DMS53 treated with DMSO at 0.1 percent for 48 hours (cell line): ENCODE data around the gene ADCY3.

Experiments
- DNase-seq: peaks from one replicate; lab custom pipeline; 2025; ENCODE audit not compliant: unreplicated experiment; lab: John Stamatoyannopoulos, UW

The ADCY3 gene

DNA sequence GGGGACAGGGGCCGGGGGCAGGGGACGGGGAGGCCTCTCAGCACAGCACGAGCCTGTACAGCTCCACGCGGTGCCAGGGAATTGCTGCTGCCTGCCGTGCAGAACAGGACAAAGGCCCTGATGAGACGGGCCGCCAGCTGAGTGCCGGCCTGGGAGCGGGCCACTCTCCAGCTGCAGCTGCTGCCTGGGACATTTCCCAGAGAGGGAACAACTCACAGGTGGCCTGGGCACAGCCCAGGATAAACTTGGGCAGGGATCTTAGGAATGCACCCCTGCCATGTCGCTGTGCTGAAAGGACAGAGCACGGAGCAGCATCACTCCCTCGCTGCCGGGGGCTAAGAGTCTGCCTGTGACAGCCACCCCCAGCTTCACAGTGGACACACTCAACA, 88.0 kb downstream of the ADCY3 start:
- no peak for DNase-seq

DNA sequence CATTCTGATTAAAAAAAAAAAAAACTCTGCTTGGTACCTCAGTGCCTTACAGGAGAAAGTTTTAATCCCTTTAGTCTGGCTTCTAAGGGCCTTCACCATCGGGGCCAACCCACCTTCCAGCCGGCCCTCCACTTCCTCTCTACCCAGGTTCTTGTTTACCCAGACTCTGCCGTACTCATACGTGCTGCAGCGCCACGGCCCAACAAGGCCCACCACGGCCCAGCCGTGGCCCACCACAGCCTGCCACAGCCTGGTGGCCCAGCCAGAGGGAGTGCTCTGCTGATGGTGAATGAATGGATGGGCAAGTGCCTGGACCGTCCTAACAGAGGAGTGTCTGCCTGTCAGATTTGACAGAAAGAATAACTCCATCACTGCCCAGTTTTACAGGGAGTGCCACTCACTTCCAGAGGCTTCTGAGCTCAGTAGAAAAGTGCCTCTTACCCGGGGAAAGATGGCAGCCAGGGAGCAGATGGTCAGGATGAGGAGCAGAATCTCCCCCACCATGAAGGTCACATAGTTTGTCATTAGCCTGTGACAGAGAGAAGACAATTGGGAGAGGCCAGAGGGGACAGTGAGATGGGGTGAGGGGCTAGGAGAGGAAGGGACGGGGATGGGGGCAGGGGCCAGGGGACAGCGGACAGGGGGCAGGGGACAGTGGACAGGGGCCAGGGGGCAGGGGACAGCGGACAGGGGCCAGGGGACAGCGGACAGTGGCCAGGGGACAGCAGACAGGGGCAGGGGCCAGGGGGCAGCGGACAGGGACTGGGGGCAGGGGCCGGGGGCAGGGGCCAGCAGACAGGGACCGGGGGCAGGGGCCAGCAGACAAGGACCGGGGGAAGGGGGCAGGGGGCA, 88.6 kb downstream of the ADCY3 start:
- DNase-seq = no peak

DNA sequence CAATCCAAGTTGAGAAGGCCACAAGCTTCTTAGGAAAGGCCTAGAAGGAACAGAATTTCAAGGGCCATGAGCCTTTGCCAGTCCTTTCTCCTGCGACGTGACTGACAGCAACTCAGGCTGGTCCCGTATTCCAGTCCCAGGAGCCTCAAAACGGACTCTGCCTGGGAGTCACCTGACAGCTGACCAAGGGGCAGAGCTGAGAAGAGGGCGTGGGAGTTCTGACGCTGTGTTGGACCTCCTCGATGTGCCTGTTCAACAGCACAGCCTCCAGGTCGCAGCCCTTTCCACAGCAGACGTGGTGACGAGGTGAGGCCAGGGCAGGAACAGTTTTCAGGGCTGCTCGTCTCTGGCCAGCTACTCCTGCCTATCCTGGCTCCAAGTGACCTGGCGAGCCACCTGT, 89.3 kb downstream of the ADCY3 start:
- DNase-seq = no peak

DNA sequence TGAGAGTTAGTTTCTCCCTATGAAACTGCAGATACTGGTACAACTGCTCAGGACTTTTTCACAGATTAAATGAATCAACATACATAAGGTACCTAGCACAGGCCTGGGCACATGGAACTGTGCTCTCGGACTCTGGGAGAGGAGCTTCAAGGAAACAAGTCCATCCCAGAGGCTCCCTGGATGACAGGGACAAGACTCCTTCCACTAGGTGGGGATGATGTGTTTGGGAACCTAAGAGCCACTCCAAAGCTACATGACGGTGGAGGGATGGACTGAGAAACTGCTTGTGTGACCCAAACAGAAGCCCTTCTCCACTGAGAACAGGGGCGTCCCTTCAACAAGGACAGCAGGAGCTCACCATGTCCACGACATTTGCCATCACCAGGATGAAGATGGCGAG, 89.7 kb downstream of the ADCY3 start:
- DNase-seq = no peak

DNA sequence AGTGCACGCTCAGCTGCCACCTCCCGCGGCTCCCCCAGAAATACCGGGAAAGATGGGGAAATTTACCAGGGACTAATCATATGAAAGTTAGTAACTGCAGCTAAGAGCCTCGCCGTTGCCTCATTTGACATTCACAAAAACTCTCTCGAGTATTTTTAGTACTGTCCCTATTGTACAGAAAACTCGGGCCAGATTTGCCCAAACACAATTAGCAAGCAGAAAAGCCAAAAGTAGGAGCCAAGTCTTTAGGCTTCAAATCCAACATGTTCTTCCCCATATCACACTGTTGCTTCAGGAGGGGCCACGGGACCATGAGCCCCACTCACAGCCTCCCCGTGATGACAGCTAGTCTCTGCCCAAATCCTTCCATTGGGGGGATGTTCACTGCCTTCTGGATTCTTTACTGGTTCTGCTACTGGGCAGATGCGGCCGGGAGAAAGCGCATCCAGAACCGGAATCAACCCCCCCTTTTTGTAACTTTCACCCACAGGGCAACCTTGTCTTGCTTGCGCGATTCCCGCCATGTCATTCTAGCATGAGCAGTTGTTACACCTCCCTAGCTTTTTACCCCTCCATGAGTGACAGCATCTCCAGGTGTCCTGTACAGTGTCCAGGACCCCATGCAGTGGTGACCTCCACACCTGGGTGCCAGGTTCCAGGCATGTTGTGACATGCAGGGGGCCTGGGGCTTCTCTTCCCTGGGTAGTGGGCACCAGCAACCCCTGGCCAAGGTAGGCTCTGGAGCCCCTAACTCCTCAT, 91.6 kb downstream of the ADCY3 start:
- no peak for DNase-seq

DNA sequence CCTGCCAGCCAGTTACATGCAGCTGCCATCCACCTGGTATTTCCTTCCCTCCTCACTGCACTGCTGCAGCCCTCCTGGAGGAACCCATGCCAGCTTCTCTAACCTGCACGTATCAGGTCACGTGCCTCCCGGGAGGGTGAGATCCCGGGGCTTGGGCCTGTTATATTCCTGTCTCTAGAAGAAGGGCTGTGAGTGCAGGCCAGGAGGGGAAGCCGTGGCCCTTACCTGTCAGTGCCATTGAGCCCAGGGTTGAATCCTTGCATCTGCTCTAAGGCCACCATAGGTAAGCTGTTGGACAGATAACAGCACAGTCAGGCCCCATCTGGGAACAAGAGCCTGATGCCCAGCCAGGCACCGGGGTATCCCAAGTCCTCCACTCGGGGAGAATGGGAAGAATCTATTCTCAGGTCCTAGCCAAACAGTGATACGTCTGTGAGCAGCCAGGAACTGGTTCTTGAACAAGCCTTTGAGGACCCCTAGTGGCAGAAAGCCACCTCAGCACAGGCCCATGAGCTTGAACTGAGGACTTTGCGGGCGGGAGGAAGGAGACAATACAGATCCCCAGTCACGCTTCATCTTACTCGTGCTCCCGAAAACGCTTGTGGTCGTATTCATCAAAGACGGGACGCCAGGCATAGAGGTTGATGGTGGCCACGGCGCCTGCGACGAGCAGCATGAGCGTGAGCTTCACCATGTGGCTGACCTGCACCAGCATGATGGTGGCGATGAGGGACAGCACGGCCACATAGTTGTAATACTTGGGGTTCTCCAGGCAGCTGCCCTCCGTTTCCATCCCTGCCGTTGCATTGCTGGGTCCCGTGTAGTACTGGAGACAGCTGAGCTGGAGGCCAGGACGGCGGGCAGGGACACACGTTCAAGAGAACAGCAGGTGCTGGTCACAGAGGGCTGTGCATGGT, 92.5 kb downstream of the ADCY3 start:
- DNase-seq = peak; percentile 67

DNA sequence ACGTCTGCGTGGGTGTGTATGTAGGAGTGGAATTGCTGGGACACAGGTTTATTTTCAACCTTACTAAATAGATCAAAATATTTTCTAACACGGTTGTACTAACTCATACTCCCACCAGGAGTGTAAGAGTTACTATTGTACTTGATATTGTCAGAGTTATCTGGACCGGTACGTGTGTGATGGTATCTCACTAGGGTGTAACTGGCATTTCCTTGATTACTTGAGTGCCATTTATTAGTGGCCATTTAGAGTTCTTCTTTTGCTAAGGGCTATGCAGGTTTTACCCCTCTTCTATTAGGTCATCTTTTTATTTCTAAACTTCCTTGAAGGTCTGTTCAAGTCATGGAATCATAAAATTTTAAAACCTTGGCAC, 93.3 kb downstream of the ADCY3 start:
- DNase-seq = no peak

DNA sequence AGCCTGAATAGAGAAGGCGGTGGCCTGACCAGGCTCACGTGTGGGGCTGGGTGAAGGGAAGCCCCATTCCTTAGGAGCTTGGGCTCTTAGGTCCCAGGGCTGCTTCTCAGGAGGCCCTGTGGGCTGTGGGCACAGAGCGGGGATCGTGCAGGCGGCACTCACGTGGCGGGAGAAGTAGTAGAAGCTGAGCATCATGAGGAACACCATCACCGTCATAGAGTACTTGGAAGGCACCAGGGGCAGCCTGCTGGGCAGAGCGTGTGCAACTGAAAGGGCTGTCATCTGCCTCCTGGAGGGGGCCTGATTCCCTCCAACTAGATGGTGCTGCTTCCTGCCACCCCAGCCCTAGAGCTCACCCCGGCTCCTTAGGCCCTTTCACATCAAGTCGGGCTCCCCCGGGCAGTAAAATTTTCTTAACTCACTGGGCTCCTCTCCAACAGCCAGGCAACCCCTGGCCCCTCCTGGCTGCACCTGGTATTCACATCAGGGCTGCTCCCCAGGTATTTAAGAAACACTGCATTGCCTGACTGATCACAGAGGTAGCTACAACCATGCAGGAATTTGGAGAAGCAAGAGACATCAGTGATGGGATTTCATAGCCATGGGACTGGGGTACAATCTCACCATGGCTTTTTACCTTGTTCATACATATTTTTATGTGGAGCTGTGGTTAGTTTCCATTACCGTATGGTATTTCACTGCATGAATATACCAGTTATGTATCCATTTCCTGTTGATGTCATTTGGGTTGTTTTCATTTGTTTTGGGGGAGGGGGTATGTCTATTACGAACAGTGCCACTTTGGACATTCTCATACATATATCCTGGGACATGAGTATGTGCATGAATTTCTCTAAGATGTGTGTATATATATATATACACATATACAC, 93.9 kb downstream of the ADCY3 start:
- DNase-seq = no peak

DNA sequence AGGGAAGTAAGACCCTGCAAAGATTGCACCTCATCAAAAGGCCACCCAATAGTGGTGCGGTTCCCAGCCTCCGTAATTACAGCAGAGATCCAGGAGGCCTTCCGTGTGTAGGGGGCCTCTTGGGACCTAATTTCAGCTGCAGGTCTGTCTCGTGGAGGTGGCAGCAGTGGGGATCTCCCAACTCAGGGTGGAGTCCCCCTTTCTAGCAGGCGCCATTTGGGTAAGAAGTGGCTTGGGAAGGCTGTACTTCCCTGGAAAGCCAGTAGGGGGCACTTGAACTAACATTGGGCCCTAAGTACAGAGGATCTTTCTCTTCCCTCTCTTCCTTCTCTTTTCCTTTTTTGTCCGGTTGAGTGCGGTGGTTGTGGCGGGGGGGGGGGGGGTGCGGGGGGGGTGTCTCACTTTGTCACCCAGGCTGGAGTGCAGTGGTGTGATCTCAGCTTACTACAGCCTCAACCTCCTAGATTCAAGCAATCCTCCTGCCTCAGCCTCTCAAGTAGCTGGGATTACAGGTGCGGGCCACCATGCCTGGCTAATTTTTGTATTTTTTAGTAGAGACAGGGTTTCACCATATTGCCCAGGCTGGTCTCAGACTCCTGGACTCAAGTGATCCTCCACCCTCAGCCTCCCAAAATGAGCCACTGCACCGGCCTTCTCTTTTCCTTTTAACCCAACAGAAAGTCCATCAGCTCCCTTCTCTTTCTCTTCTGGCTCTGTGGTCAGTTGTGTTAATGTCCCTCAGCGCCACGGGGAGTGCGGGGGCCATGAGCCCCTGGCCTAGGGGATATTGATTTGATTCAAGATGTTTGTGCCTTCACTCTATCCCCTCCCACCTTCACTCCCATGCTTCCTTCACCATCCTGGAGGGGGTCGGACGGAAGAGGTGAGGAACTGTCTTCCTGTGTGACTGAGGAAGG, 94.8 kb downstream of the ADCY3 start:
- no peak for DNase-seq

DNA sequence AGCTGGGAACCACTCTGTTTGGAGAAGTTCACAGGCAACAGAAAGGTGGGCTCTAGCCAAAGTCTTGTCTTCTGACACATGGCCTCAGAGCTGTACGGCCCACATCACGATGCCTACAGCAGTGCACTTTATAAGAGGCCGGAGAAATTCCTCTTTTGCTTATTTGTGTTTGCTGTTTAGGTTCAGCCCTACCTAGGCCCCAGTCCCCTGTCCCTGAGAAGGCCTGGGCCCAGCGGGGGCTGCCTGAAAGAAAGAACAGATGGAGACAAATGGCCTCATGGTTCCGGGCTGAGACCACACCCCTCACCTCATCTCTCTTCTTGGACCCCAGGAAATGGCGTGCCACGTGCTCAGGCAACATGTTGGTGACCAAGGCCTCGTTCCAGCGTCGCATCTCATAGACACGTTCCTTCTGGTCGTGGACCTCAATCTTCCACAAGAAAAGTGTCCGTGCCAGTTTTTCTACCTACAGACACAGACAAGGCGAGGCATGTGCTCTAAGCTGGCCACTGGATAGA, 95.9 kb downstream of the ADCY3 start:
- no peak for DNase-seq

DNA sequence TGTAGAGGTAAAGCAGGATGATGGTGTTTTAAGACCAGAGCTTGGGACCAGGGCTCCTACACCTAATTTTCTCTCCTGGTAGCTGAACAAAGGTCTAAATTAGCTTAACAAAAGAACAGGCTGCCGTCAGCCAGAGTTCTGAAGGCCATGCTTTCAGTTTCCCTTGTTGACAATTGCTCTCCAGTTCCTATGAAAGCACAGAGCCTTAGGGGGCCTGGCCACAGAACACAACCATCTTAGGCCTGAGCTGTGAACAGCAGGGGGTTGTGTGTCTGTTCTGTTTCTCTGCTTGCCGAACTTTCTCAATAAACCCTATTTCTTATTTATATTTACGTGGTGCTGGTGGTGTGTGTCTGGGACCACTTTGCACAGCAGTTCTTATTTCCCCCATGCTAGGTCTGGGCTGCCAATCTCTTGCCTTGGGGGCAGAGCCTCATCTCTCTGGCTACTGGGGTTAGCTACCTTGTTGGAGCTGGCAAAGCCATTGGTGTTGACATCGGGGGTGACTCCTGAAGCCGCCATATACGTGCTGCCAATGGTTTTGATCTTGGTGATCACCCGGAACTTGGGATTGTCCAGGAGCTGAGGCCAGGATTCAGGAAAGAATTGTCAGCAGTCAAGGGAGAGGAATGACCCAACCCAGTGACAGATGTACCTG, 97.9 kb downstream of the ADCY3 start:
- DNase-seq = no peak

DNA sequence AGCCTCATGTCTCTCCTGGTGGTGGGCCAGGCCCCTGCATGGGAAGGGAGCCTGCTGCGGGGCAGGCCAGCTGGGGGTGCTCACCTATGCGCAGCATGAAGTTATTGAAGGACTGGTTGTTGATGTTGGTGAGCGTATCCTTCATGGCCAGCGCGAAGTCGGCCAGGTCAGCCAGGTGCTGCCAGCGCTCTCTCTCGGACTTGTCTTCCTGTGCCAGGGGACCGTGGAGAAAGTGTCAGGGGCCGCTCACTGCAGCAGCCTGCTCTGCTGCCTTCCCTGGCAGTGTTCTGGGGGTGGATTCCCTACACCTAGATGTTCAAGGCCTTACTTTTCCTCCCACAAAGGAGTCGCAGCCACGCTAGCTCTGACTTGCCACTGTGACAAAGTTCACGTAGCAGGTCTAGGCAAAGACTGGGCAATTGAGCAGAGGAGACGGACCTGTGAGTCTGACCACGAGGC, 98.6 kb downstream of the ADCY3 start:
- DNase-seq = no peak

DNA sequence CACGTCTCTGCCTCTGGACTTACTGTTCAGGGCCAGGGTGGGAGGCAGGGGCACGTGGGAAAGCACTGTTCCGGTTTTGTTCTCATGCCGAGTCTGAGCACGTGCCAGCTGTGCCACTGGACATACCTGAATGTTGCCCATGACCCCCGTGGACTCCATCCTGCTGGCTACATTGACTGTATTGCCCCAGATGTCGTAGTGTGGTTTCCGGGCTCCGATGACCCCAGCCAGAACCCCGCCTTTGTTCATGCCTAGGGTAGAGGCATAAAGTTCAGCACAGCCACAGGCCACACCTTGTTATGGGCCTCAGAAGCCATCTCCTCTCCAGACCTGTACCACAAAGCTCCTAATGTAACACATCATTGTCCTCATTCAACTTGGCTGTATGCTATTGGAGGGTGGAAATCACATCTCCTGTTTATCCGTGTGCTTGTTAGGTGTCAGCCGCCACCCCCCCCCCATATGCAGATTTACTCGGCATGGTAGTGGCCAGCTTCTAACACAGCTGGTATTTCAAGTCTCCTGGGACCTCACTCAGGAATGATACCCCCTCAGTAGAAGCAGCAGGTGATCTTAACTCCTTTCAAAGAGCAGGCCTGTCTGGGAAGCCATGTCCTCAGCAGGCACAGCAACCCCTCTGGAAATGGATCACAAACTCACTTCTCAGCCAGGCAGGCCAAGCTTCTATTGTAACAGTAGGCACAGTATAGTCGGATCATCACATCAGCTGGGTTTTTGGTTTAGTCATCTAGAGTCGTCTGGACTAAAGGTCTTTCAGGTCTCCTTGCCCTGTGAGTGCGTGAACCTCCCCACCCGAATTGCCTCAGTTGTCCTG, 99.2 kb downstream of the ADCY3 start:
- no peak for DNase-seq

DNA sequence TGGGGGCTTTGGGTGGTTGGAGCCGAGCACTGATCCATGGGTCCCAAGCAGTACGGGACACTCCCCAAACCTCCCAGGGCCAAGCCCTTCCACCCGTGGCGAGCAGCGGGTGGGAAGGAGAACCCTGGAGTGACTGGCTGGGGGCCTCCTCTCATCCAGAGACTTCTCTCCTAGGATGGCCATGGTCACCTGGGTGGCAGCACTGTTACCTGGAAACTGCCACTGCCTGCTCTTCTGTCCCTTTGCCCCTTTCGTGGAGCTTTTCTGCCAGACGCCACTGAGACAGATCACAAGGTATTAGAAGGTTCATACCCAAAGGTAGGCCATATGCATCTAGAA, 99.9 kb downstream of the ADCY3 start:
- no peak for DNase-seq

DNA sequence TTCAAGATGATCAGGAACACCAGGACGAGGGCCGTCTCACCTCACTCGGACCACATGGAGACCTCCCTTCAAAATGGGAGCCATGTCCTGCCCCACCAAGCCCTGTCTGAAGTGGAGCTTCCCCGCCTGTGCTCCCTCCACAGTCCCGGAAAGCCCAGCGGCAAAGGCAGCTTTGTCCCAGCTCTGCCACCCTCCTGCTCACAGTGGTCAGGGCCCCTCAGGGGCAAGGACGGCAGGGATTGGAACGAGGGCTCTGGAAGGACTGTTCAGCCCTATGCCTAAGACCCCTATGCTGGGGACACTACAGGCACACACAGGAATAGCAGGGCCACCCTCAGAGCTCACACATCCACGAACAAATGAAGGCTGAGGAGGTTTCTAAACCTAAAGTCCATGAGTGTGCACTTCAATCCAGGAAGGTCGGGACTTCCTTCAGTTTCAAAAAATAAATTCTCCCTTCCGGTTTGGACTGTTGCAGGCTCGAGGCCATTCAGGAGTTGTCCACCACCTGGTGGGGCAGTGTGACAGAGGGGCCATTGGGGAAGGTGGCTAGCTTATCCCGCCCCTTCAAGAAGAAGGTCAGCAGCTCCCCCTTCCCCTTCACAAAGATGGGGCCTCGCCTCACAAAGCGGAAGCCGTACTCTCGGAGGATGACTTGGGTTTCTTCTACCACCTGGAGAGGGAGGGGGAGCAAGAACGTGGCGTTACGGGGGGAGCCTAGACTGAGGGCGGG, 100.4 kb downstream of the ADCY3 start:
- DNase-seq = no peak

DNA sequence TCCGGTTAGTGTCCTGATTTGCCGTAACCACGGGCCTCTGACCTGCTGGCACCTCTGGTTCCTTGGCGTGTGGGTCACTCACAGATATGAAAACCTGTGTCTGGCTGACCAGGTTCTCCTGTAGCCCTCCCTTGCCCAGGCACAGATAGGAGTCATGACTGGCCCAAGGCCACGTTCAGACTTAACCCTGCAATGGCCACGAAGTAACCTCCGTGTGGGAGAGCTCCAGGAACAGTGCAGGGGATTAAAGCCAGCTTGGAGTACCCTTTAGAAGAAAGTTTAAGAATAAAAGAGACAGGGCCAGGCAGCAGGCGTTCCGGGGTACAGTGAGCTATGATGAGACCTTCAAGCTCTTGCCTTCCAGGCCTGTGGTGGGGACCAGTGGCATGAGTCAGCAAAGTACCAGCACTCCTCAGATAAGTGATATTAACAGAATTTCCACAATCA, 101.3 kb downstream of the ADCY3 start:
- no peak for DNase-seq

DNA sequence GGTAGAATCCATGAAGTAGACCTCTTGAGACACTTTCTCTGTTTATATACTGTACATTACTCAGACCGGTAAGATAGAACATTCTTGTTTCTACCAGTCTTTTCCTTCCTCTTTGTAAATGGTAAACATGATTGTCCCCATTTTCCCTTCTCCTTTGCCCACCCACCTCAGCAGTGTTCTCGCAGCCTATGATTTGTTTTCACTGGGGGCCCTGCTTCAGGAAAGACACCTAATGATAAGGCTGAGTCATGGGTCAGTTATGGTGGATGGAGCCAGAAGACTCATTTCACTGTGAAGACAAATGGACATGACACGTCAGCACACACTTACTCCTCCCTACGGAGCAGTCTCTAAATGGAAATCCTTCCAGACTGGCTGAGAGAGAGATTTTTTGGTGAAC, 103.2 kb downstream of the ADCY3 start:
- DNase-seq = no peak
